Activated CD4-positive, alpha-beta T cell treated with anti-CD3 and anti-CD28 coated beads, Interleukin-2, amount 50 U/mL, for 4 hours (primary cell): ENCODE results near the gene NECTIN1.

Experiments
- DNase-seq, 2 experiments: peaks; one replicate each; pipeline ENCODE4 v3.0.0-alpha.2; 2020

Gene NECTIN1

DNA sequence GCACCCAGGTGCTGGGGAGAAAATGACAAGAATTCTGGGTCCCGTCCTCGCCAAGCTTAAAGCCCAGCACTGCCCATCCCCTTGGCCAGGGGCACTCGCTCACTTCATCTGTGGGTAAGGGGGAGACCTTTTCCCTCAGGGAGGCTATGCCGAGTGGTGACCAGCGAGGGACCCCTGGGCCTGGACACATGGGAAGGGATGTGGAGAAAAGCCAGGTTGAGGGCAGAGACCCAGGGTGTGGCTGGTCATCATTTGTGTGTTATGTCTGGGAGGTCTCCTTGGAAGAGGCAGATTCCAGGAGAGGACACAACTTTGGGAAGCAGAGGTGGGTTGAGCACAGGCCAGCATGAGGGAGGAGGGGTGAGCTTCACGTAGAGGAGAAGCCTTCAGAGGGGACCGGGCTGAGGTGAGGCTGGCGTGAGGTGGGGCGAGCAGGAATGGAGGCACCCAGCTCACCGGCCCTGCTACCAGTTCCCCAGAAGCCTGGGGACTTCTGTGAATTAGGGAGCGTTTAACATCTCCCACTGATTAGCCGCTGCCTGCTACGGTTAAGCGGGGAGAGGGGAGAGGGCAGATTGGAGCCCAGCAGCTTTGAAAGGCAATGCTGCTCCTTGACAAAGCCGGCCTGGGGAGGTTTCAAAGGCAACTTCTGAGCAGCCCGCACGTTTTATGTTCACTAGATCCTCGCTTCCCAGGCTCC, 25.8 kb upstream of the NECTIN1 start:
- no peak for DNase-seq

DNA sequence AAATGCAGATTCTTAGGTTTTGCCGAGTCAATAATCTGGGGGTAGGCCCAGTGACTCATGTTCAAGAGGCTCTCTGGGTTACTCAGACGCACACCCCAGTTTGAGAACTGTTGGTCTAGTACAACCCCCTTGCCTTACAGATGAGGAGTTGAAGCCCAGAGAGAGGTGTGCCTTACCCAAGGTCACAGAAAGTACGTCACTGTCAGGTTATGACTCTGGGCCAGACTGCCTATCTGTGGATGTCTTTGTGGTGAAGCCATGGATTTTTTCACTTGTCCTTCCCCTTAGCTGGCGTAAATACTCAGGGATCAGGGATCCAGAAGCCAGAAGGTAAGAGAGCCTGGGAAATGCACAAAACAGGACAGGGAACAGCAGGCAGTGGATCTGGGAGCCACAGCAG, 25.2 kb upstream of the NECTIN1 start:
- no peak for DNase-seq

DNA sequence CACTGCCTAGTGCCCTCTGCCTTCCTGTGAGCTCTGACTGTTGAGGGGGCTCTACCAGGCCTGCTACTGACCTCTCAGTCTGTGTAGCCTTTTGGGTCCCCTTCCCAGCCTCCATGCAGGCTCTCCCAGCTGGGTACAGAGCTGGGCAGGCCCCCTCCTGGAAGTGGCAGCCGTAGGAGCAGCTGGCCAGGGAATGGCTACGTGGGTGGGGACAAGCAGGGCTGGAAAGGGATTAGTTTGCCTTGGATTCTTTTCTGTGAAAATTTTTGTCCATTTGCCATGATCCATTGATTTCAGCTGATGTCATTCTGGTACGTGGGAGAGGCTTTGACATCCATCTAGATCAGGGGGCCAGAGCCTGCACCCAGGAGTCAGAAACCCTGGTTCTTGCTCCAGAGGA, 23.9 kb upstream of the NECTIN1 start:
- DNase-seq, result no peak

DNA sequence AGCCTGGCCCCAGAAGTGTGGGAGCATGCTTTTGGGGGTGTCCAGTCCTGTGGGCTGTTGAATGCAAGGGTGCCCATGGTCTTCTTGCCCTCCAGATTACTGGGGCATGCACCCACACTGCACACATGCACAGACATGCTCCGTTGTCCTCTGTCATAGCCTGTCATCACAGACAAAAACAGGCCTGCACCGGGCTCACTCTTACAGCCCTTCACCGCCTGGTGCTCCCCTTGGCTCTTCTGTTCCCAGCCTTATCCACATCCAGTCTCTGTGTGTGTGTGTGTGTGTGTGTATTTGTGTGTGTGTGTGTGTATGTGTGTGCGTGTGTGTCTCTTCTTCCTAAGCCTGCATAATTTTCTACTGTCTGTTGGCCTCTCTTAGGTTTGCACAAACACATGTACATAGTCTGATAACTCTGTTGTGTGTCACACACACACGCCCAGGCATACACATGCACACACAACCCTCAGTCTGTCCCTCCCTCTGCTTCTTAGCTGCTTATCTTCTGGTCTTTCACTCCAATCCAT, 23.4 kb upstream of the NECTIN1 start:
- no peak for DNase-seq

DNA sequence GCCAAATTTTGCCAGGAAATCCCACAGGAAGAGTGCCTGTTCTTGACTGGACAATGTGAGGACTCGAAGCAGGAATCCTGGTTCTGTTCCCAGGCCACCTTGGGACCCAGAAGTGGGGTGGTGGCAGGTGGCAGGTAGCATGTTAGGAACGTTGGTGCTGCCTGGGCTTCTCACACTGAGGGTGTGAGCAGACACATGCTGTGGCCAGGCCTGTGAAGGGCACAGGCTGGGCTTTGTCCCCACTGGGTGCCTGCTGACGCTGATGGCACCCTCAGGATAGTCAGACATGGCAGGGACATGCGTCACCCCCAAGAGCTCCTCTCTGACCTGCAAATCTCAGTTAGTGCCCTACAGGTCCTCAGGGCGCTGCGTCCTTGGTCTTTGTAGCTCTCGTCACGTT, 21.1 kb upstream of the NECTIN1 start:
- DNase-seq, result no peak

DNA sequence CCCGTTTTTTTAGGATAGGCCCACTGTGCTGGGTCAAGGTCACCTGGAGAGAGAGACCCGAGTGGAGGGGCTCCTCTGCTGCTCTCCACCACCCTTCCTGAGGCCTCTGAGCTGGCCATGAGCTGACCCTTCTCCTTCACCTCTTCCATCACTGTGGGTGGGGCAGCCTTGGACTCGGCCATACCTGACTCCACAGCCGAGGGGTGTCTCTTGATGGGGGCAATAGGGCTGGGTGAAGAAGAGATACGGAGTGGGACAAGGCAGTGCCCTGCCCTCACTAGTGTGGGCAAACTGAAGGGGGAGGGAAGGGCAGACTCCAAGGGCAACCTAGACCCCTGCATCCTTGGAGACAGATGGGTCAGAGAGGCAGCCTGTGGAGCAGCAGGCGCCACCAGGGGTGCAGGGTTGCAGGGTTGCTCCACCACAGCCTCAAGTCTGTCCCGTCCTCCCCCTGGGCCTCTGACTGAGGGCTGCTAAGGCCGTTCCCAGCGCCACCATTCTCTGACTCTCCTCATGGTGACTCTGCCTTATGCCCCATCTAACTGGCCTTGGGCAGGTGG, 20.1 kb upstream of the NECTIN1 start:
- no peak for DNase-seq

DNA sequence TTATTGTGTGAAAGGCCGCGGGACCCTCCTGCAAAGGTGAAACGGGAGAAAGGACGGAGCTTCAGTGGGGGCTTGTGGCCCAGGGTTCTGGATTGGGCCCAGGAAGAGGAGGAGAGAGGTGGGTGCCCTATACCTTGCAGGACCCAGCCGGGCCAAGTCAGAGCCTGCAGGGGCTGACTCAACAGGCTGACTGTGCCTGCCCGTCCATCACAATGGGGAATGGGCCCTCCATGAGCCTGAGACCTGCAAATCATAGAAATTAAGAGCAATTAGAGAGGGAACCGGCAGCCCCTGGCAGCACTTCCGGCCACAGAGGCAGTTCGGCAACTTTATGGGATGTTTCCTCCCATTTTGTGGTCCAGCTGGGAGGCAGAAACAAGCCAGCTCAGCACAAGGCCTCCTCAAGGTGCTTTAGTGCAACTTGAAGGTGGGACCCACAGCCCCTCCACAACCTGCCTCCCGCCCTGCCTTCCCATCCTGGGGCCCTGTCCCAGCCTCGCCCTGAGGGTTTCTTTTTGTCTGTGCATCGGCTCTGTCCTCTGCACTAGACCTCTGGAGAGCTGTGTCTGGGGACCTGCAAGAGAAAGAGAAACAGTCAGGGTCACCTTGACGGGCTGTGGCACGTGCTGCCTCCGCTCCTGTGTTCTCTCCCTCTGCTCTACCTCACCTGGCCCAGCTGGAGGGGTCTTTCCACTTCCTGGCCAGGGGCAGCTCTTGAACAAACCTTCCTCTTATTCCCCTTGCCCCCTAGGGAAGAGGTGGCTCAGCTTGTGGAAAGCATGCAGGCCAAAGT, 19.1 kb upstream of the NECTIN1 start:
- DNase-seq, result no peak

DNA sequence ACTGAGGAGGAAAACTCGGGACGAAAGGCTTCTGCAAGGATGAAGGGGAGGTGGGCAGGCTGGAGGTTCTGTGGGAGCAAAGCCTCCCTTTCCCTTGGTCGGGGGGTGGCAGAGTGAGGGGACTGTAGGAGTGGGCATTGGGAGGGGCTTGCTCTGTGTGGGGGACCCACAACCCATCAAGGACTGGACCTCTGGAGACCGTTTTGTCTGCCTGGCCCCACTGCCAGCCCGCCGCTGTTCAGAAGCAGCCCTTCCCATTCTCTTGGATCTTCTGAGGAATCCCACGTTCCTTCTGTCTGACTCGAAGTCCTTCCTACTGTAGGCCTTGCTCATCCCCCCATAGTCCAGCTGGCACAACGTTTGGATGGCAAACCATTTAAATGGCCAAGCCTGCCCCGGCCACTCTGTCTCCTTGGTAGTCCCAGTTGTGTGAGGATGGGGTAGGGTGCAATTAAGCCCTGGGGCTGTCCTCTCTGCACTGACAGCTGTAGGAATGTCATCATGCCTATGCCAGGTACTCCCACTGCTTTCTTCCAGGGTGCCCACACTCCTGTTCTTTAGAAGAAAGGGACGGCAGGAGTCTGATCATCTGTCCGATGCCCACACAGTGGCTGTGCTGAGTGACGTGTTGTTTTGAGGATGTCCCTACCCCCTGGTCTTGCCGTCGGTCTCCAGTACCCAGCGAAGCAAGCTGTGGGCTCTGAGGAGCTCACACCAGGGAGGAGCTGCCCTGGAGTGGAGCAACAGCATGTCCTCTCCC, 17.0 kb upstream of the NECTIN1 start:
- no peak for DNase-seq

DNA sequence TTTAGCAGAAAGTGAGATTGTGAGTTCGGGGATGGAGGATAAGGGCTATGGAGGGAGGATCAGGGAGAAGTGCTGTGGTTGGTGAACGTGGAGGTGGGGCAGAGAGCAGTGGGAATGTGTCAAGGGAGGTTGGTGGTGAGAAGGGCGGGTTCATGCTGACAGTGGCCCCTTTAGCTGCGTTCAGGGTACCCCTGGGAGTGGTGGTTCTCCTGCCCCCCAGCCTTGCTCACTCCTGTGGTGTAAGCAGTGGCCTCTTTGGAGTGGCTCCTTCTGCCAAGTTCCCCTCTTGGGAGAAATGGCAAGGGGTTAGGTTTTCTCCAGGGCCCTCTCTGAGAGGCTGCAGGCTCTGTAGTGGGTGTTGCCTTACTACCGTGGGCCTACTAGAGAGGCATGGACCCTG, 16.1 kb upstream of the NECTIN1 start:
- DNase-seq, result no peak

DNA sequence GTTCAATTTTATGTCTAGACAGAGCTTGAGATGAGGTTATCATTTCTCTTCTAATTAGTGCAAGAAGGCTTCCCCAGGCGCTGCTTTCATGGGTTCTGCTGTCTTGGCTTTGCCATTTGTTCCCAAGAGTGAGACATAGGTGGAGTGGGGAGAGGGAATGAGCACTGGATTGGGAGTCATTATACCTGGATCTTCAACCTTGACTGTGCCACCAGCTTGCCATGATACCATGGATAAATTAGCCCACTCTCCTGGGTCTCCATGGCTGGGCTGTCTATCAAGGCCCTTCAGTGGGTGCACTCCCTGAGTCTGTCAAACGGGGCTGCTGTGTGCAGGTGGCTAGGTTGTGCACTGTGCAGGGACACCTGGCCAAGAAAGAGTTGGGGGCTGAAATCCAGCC, 15.6 kb upstream of the NECTIN1 start:
- no peak for DNase-seq

DNA sequence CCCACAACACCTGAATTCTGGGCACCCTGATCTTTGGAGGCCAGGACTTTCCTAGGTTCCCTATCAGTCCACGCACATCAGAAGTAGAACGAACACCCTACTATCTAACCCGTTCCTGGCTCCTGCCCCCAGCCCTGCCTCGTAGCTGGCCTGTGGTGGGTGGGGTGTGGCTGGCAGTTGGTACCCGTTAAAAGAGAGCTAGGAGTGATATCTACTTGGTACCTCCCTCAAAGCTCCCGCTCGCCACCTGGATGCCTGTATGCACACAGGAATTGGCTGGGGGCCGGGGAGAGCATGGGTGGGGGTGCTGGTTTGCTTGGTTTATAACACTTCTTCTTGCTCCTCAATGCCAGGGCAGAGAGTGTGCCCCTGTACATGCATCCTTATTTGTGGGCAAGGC, 14.0 kb upstream of the NECTIN1 start:
- DNase-seq, result no peak

DNA sequence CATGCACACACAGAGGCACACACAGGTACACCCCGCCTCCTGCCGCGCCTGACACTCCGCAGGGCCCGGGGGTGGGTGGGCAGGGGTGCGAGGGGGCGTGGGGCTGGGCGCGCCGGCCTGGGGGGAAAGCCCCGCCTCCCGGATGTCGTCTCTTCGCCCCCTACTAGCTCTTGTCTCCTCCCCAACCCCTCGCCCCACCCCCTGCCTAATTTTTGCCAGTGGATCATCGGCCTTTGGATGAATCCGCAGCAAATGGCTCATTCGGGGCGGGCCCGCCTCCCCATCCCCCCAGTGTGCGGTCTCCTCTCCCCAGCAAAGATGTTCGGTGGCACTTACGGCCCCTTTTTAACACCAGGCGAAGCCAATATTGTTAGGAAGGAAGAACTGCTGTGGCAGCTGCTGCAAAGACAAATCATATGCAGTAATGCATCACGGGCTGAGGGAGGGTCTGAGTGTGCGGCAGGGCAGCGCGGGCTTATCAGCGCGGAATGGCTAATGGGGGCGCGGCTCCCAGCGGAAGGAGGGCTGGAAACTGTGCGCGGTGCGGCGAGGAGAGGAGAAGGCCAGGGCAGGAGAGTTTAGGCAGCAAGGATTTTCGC, 13.4 kb upstream of the NECTIN1 start:
- peak; percentile 9 to 17 for DNase-seq

DNA sequence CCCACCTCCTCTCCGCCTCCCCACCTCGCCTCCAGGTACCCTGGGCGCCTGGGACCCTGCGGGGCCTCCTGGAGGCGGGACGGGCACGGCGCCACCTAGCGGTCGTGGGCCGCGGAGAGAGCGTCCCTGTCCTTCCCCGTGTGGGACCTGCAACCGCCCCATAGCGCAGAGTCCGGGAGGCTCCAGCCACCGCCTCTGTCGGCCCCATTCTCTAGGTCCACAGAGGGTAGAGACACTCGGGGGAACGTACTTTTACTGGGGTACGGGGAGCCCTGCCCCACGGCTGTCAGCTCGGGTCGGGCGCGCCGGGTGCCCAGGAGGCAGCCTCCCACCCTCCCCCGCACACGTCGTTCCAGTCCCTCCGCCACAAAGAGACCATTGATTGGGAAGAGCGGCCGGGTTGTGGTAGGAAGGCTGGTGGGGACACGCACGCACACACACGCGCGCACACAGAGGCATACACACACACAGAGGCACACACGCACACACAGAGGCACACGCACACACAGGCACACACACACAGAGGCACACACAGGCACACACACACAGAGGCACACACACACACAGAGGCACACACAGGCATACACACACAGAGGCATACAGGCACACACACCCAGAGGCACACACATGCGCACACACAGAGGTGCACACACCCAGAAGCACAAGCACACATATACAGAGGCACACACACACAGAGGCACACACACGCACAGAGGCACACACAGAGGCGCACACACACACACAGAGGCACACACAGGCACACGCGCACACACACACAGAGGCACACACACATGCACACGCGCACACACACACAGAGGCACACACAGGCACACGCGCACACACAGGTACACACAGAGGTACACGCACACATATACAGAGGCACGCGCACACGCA, 12.6 kb upstream of the NECTIN1 start:
- DNase-seq, result peak; percentile 44 to 53

DNA sequence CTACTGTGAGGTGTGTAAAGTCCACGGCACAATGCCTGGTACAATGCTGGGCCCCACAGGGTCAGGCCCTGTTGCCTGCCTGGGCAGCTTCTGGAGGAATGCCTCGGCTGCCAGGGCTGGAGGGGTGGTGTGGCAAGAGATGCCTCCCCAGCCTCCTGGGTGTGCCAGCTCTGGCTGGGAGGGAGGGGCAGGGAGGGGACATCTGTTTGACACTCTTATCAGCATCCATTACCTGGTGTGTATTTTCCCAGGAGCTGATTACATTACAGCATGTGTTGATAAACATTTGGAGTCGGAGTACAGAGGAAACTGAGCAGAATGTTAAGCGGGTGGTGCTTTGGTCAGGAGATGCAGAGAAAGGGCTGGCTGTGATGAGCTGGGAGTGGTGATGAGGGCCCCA, 11.0 kb upstream of the NECTIN1 start:
- no peak for DNase-seq

DNA sequence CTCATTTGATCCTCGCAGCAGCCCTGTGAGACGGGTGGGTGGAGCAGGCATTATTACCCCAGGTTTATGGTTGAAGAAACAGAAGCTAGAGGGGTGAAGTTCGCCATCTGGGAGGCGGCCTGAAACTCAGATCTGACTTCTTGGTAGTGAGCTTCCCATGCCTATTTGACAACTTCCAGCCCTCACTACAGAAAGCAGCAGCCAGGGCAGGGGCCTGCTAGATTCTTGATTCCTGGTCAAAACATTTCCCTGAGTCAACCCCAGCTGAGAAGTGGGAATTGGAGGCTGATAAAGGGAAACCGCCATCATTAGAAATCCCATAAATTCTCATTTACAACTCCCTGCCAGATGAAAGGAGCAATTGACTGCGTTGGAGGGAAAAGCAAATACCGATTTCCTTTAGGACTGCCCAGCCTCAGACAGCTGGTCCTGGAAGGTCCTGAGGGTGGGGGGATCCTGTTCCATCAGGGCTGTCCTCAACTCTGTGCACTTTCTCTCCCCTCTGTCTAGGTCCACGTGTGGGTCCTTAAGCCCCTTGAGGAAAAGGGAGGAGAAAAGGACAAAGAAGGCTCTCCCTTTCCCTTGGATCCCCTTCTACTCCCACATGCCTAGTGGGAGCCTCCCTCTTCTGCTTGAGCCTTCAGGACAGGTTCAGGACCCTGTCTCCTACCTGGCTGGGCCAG, 10.2 kb upstream of the NECTIN1 start:
- DNase-seq, result no peak

DNA sequence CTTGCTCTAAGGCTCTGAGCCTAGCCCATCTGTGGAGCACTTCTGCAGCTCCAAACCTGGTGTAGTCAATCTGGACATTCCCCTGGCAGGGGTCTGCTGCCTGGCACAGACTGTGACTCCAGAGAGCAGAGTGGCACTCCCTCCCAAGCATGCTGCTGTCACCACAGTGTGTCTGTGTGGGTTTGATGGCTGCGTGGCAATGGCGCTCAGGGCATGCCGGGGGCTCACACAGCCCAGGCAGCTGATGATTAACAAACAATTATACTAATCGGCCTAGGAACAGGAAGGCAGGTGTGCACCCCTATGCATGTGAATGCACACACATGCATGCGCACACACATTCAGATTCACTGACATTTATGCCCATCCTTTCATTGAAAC, 9.0 kb upstream of the NECTIN1 start:
- no peak for DNase-seq

DNA sequence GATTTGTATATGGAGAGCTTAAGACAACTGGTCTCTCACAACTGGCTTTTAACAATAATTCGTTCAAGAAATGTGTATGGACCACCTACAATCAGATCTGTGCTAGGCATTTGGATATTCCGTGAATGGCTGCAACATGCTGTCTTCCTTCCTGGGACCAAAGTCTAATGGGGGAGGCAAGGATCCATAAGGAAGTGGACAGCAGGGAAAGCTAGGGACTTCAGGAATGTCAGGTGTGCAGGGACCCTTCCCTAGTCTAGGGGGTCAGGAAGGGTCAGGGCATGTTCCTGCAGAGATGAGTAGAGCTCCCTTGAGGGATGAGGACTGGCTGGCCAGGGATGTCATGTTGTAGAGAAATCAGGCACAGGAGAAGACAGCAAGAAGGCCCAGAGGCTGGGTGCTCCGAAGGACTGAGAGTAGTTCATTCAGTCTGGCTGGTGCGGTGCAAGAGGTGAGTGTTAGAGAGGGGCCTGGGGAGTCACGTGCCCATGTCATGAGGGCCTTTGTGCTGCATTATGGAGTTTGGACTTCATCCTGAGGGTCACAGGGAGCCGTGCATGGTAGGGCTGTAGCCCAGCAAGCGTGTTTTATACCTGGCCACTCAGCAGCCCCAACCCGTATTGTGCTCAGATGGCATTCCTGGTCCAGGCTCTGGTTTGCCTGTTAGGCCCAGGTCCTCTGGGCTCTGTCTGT, 8.5 kb upstream of the NECTIN1 start:
- DNase-seq, result no peak

DNA sequence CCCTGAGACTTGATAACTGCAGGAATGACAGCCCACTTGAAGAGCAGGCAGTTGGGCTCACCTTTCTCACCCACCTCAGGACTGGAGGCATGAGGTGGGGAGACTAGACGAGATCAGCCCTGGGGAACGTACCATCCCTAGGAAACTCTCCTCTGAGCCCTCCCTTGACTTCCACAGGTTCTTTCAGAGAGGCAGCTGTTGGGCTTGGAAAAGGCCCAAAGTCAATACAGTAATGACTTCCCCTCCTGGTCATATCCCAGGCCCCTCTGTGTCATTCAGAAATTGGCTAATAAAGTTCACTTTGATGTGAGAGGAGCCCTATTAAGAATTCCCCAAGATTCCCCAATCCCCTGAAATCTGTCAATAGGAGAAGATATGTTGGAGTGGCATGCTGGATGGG, 5.8 kb upstream of the NECTIN1 start:
- no peak for DNase-seq

DNA sequence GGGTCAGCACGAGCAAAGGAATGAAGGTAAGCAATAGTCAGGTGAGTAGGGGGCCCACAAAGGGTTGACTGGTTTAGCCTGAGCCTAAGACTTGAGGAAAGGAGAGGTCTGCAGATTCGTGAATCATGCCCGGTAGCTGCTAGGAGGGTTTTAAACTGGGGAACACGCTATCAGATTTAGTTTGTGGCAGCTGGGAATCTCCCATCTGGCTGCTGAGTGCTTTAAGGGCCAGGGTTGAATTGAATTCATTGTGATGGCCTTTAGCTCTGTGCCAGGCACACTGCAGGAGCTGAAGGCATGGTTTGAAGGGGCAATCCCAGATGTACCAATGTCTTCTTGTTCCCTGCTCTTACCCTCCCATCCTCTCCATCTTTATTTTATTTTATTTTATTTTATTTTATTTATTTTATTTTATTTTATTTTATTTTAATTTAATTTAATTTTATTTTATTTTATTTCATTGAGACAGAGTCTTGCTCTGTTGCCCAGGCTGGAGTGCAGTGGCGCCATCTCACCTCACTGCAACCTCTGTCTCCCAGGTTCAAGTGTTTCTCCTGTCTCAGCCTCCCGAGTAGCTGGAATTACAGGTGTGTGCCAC, 1.9 kb upstream of the NECTIN1 start:
- no peak for DNase-seq

DNA sequence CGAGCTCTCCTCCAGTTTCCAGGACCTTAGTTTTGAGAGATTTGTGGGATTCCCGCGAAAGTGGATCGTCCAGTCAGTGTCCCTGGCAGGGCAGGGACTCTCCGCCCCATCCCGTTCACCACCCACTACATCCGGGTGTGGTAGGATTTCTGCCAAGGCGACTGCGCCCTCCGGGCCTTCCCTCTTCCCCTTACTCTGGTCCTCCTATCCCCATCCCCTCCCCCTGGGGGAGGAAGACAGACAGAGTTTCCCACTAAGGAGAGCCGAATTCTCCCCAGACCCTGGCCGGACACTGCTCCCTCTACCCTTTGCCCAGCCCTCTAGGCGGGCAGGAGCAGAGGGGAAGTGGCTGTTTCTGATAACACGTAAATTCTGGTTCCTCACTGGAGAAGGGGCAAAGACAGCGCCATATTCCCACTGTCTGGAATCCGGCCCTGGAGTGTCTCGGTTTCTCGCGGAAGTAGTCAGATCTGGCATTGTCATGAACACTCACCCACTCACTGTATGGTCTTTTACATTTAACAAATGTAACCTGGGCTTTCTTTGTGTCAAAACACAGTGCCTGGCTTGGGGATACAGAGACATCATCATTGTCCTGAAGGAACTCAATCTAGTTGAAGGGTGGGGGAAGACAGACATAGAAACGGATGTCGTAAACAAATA, 1.1 kb upstream of the NECTIN1 start:
- no peak for DNase-seq
